GM12878 (cell line): ENCODE data around the gene RETREG2. TPM values are rescaled to one million over a fixed set of nuclear protein-coding genes. Genes with fewer than 3 reads are reported as not detected.

ENCODE experiments used
- ATF7 ChIP-seq: fragments of 450-650 bp; IDR thresholded peaks from 2 replicates; pipeline ENCODE4 v1.6.1; 2016; ENCODE audit warnings: low read depth, mild to moderate bottlenecking
- BHLHE40 ChIP-seq, 2 experiments: fragments of 450-650 bp in 1 of 2; IDR thresholded peaks; 2 replicates each; pipeline ENCODE4 v1.6.1; 2011 to 2017; ENCODE audit warnings: low read depth in 2 of 2, borderline replicate concordance in 1 of 2, improper control_type of control experiment in 1 of 2, low read length in 1 of 2, mild to moderate bottlenecking in 1 of 2
- CHD1 ChIP-seq: IDR thresholded peaks from 2 replicates; pipeline ENCODE4 v1.6.1; 2012; ENCODE audit warnings: low read depth, low read length, improper control_type of control experiment
- EZH2 ChIP-seq: IDR thresholded peaks from 2 replicates; pipeline ENCODE4 v1.6.1; 2012; ENCODE audit warnings: low read depth, mild to moderate bottlenecking, control low read depth, inconsistent platforms, low read length, borderline replicate concordance; ENCODE audit not compliant: control insufficient read depth
- FOS ChIP-seq: IDR thresholded peaks from 3 replicates; pipeline ENCODE4 v1.6.1; 2011; ENCODE audit warnings: borderline replicate concordance; ENCODE audit not compliant: insufficient read length; ENCODE audit errors: extremely low read depth
- GATAD2B ChIP-seq: fragments of 450-650 bp; conservative IDR thresholded peaks from 2 replicates; pipeline ENCODE4 v1.6.1; 2017; ENCODE audit warnings: low read depth, mild to moderate bottlenecking, moderate library complexity
- KAT2A ChIP-seq: conservative IDR thresholded peaks from 2 replicates; pipeline ENCODE4 v1.6.1; 2011; ENCODE audit warnings: low read depth, low read length; ENCODE audit not compliant: control insufficient read depth
- LARP7 ChIP-seq: fragments of 450-650 bp; IDR thresholded peaks from 2 replicates; pipeline ENCODE4 v1.6.1; 2017; ENCODE audit warnings: mild to moderate bottlenecking
- MEF2B ChIP-seq: fragments of 450-650 bp; IDR thresholded peaks from 2 replicates; pipeline ENCODE4 v1.6.1; 2018; ENCODE audit warnings: mild to moderate bottlenecking, moderate library complexity; ENCODE audit not compliant: partially characterized antibody, poor library complexity, severe bottlenecking
- PAX8 ChIP-seq: fragments of 450-650 bp; IDR thresholded peaks from 2 replicates; pipeline ENCODE4 v1.6.1; 2017; ENCODE audit warnings: mild to moderate bottlenecking, moderate library complexity
- POLR2AphosphoS2 ChIP-seq: IDR thresholded peaks from 2 replicates; pipeline ENCODE4 v1.6.1; 2011; ENCODE audit warnings: low read depth, mild to moderate bottlenecking, low read length, improper control_type of control experiment, moderate library complexity
- RCOR1 ChIP-seq: conservative IDR thresholded peaks from 2 replicates; pipeline ENCODE4 v1.6.1; 2012; ENCODE audit warnings: low read depth, low read length, improper control_type of control experiment
- SMARCA5 ChIP-seq: fragments of 450-650 bp; IDR thresholded peaks from 2 replicates; pipeline ENCODE4 v1.6.1; 2017; ENCODE audit warnings: mild to moderate bottlenecking
- SRF ChIP-seq, 2 experiments: IDR thresholded peaks; 2 replicates each; pipeline ENCODE4 v1.6.1; 2011; ENCODE audit warnings: low read depth in 2 of 2, low read length in 2 of 2, mild to moderate bottlenecking in 1 of 2, moderate library complexity in 1 of 2
- YY1 ChIP-seq: IDR thresholded peaks from 2 replicates; pipeline ENCODE4 v1.6.1; 2011; ENCODE audit warnings: low read depth, mild to moderate bottlenecking, low read length
- ZNF207 ChIP-seq: fragments of 450-650 bp; IDR thresholded peaks from 2 replicates; pipeline ENCODE4 v1.6.1; 2014; ENCODE audit warnings: antibody characterized with exemption, mild to moderate bottlenecking, borderline replicate concordance
- polyA plus RNA-seq, 11 experiments: library from polyadenylated mRNA; depleted of rRNA in 4 of 11; unstranded in 6 of 11; stranded (reverse) in 5 of 11; fragments of >200 nt; fragmentation: Nextera tagmentation in 4 of 11; fragmentation: Illumina TruSeq in 1 of 11; extraction: Ambion mirVana in 4 of 11; extraction: Trizol in 1 of 11; gene quantifications; 1 replicate in 1 of 11; 2 replicates in 10 of 11; pipeline versions ENCODE4 v1.2.1 to v1.2.3, GENCODE V29; 2011 to 2016; ENCODE audit warnings: inconsistent platforms in 2 of 11, missing spikeins in 2 of 11, low read depth in 1 of 11
- total RNA-seq, 4 experiments: library from RNA; depleted of rRNA in 3 of 4; stranded (reverse); fragments of >200 nt in 3 of 4; fragmentation: Illumina TruSeq in 1 of 4; extraction: Trizol in 1 of 4; gene quantifications; 2 replicates each; pipeline versions ENCODE4 v1.2.1 to v1.2.3, GENCODE V29; 2013 to 2021
- TF ChIP-seq, protein P1 (sequence below): fragments of 450-650 bp; IDR thresholded peaks from 2 replicates; pipeline ENCODE4 v1.6.1; 2017; ENCODE audit warnings: mild to moderate bottlenecking, moderate library complexity
- TF ChIP-seq, protein P2 (sequence below): IDR thresholded peaks from 2 replicates; pipeline ENCODE4 v1.6.1; 2012; ENCODE audit warnings: low read depth, low read length, improper control_type of control experiment
- TF ChIP-seq, protein P3 (sequence below): fragments of 450-650 bp; IDR thresholded peaks from 2 replicates; pipeline ENCODE4 v1.6.1; 2016; ENCODE audit warnings: mild to moderate bottlenecking, moderate library complexity, borderline replicate concordance

Gene RETREG2
- total and polyA plus RNA-seq, 10 of the 15 experiments (the other 5 are each of a cell fraction or from before 2014, with no cell fraction given): 10.1 to 72.0 (median 28.3) TPM

DNA sequence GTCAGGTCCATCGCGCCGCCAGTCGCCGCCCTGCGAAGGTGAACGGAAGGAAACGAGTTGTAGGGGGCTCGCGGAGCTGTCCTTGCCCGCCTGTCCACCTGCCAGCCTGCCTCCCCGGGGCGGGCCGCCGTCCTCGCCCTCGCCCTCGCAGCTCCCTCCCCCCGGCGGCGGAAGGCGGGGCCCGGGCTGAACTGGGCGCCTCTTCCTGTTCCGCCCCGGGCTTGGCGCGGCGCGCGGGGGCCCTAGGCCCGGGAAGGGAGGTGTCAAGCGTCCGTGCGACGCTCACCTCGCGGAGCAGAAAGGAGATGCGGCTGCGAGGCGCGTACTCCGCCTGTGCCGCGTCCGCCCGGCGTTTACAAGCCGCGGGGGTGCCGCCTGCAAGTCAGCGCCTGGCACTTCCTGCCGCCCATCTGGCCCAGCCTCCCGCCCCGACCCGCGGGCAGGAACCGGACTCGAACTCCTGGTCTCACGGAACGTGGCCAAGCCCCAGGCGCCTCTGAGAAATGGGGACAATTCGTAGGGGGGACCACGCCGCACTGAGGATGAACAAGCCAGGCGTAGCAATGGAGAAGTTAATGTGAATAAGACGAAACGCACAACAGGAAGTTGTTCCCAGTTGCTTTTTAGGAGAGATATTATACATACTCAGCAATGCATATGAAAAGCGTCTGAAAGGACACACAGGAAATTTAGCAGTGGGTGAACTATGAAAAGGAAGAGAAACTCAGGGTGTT, 1.1 kb upstream of the RETREG2 start, which contains the start of gene CNPPD1 (continued):
- TF ChIP-seq, protein P1, sequence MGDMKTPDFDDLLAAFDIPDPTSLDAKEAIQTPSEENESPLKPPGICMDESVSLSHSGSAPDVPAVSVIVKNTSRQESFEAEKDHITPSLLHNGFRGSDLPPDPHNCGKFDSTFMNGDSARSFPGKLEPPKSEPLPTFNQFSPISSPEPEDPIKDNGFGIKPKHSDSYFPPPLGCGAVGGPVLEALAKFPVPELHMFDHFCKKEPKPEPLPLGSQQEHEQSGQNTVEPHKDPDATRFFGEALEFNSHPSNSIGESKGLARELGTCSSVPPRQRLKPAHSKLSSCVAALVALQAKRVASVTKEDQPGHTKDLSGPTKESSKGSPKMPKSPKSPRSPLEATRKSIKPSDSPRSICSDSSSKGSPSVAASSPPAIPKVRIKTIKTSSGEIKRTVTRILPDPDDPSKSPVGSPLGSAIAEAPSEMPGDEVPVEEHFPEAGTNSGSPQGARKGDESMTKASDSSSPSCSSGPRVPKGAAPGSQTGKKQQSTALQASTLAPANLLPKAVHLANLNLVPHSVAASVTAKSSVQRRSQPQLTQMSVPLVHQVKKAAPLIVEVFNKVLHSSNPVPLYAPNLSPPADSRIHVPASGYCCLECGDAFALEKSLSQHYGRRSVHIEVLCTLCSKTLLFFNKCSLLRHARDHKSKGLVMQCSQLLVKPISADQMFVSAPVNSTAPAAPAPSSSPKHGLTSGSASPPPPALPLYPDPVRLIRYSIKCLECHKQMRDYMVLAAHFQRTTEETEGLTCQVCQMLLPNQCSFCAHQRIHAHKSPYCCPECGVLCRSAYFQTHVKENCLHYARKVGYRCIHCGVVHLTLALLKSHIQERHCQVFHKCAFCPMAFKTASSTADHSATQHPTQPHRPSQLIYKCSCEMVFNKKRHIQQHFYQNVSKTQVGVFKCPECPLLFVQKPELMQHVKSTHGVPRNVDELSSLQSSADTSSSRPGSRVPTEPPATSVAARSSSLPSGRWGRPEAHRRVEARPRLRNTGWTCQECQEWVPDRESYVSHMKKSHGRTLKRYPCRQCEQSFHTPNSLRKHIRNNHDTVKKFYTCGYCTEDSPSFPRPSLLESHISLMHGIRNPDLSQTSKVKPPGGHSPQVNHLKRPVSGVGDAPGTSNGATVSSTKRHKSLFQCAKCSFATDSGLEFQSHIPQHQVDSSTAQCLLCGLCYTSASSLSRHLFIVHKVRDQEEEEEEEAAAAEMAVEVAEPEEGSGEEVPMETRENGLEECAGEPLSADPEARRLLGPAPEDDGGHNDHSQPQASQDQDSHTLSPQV: peak; percentile 17; the same call in 1 of the 2 replicates
- TF ChIP-seq RCOR1: no peak
- TF ChIP-seq POLR2AphosphoS2: peak; percentile 80; the same call in 1 of the 2 replicates
- TF ChIP-seq GATAD2B: peak; percentile 98
- TF ChIP-seq MEF2B: peak; percentile 57
- TF ChIP-seq SRF (IDR thresholded peaks at IDR 0.05; ENCODE audit: low read depth in 2 of 2, low read length in 2 of 2): no peak
- TF ChIP-seq BHLHE40 (IDR thresholded peaks at IDR 0.05; ENCODE audit: borderline replicate concordance in 1 of 2, low read depth in 2 of 2, low read length in 1 of 2): peak in 1 of 2 experiments; percentile 82; a peak in 2 of 4 replicates
- no peak for TF ChIP-seq PAX8
- TF ChIP-seq ATF7: no peak
- no peak for TF ChIP-seq ZNF207
- TF ChIP-seq, protein P2, sequence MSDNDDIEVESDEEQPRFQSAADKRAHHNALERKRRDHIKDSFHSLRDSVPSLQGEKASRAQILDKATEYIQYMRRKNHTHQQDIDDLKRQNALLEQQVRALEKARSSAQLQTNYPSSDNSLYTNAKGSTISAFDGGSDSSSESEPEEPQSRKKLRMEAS: peak; percentile 84
- 0 out of 2 replicates have a peak, but pooled peaks have one; percentile 60 for TF ChIP-seq SMARCA5
- no peak for TF ChIP-seq FOS
- peak; percentile 99 for TF ChIP-seq LARP7
- no peak for TF ChIP-seq EZH2
- TF ChIP-seq KAT2A: no peak
- peak; percentile 25; the same call in 1 of the 2 replicates for TF ChIP-seq YY1
- TF ChIP-seq, protein P3, sequence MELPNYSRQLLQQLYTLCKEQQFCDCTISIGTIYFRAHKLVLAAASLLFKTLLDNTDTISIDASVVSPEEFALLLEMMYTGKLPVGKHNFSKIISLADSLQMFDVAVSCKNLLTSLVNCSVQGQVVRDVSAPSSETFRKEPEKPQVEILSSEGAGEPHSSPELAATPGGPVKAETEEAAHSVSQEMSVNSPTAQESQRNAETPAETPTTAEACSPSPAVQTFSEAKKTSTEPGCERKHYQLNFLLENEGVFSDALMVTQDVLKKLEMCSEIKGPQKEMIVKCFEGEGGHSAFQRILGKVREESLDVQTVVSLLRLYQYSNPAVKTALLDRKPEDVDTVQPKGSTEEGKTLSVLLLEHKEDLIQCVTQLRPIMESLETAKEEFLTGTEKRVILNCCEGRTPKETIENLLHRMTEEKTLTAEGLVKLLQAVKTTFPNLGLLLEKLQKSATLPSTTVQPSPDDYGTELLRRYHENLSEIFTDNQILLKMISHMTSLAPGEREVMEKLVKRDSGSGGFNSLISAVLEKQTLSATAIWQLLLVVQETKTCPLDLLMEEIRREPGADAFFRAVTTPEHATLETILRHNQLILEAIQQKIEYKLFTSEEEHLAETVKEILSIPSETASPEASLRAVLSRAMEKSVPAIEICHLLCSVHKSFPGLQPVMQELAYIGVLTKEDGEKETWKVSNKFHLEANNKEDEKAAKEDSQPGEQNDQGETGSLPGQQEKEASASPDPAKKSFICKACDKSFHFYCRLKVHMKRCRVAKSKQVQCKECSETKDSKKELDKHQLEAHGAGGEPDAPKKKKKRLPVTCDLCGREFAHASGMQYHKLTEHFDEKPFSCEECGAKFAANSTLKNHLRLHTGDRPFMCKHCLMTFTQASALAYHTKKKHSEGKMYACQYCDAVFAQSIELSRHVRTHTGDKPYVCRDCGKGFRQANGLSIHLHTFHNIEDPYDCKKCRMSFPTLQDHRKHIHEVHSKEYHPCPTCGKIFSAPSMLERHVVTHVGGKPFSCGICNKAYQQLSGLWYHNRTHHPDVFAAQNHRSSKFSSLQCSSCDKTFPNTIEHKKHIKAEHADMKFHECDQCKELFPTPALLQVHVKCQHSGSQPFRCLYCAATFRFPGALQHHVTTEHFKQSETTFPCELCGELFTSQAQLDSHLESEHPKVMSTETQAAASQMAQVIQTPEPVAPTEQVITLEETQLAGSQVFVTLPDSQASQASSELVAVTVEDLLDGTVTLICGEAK: peak; percentile 63; the same call in 1 of the 2 replicates
- TF ChIP-seq CHD1: no peak
